Measurements from ENCODE around the gene SPSB1.

- TF ChIP-seq POLR2AphosphoS5 (IDR thresholded peaks at IDR 0.05) = peak in 2 of 3 donors; percentile 17 to 40
- TF ChIP-seq, protein P1, sequence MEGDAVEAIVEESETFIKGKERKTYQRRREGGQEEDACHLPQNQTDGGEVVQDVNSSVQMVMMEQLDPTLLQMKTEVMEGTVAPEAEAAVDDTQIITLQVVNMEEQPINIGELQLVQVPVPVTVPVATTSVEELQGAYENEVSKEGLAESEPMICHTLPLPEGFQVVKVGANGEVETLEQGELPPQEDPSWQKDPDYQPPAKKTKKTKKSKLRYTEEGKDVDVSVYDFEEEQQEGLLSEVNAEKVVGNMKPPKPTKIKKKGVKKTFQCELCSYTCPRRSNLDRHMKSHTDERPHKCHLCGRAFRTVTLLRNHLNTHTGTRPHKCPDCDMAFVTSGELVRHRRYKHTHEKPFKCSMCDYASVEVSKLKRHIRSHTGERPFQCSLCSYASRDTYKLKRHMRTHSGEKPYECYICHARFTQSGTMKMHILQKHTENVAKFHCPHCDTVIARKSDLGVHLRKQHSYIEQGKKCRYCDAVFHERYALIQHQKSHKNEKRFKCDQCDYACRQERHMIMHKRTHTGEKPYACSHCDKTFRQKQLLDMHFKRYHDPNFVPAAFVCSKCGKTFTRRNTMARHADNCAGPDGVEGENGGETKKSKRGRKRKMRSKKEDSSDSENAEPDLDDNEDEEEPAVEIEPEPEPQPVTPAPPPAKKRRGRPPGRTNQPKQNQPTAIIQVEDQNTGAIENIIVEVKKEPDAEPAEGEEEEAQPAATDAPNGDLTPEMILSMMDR (IDR thresholded peaks at IDR 0.05 in 8 of 11, conservative IDR thresholded peaks at IDR 0.05 in 3 of 11) = no peak
- no peak for TF ChIP-seq POLR2A (IDR thresholded peaks at IDR 0.05)
Measured at GRCh38 chr1:9273177-9273576, 19.5 kb upstream of the SPSB1 start.

All from spleen (tissue), 7 donors.